ENCODE measurements around the gene FOXF1. TPM values are rescaled to one million over a fixed set of nuclear protein-coding genes. Genes with fewer than 3 reads are reported as not detected.

The FOXF1 gene
- total RNA-seq, 1 experiment from 2014 or later: 3.0 TPM

DNA sequence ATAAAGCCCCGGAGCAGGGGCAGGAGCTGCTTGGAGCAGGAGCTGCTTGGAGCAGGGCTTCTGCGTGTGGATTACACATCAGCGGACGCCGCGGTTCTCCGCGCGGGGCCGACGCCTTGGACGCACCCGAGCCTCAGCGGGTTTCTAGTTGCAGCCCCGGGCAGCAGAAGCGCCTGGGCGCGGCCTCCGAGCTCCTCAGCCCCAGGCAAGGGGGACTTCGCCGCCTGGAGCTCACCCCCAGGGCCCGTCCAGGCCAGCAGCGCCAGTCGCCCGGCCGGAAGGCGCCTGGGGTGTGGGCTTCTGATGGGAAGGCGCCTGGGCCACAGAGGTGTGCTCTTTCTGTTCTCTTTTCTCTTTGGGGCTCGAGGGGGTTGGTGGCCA is 6.3 kb downstream of the FOXF1 start:
- DNase-seq (ENCODE audit: low read depth): no peak

DNA sequence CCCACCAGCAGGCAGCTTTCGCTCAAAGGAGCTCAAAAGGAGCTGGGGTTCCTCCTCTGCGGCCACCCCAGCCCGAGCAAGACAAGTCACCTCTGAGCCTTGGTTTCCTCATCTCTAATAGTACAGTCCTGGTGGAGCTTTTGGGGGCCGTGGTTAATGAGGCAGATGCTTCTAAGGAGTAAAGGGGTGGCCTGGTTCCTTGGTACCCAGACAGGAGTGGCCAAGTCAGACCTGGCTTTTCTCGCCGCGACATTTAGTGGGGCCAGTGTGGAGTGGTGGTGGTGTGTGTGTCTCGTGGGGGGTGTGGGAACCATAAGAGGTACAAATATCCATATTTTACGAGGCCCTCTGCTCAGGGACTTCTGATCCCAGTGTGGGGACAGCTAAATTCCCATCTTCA is 6.7 kb downstream of the FOXF1 start:
- no peak for DNase-seq (ENCODE audit: low read depth)

DNA sequence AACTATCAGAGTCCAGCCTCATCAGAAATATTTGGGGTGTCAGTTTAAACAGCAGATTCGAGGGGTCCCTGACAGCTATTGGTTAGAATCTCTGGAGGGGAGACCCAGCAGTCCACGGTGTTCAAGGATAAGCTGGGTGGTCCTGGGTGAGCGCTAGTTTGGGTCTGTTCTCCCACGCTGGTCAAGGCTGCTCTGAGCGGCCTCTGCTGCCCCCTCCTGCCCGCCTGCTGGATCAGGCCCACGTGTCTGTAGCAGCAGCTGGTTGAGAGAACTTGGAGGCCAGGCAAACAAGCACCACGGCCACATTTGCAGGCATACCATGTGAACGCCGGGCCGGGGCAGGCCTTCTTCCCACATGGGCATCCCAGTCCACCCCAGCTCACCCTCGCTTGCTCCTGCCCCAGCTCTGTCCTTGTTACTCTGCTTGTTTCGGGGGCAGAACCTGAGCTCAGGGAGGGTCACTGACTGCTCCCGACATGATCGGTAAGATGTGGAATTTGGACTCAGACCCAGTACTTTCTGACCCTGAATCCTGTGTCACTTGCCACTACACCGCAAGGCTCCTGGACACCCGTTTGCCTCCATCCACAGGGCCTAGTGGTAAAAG is 7.4 kb downstream of the FOXF1 start:
- peak; percentile 68 for DNase-seq (ENCODE audit: low read depth)

DNA sequence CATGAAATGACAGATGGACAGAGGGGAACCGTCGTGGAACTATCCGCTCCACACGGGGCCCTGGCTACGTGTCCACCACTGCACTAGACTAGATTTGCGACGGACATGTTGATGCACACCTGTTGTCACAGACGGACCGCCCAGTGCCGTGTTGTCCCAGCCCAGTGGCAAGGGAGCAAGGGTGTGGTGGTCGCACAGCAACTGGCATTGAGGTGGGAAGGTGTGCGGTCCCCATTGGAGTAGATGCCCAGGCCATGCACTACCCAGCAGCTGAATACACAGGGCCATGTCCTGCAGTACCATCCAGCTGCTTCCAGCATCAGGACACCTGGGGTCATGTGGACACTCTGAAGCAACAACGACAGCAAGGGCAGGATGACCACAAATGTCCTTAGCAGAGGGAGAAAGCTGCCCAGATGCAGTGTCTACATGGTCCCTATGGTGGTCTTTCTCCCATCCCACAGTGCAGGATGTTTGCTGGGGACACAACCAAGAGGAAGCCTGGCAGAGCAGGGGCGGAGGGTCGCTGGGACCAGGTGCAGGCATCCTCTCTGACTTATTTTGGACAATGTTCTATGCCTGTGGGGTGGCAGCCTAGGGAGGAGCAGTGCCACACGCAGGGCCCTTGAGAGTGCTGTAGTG is 8.8 kb downstream of the FOXF1 start:
- no peak for DNase-seq (ENCODE audit: low read depth)

DNA sequence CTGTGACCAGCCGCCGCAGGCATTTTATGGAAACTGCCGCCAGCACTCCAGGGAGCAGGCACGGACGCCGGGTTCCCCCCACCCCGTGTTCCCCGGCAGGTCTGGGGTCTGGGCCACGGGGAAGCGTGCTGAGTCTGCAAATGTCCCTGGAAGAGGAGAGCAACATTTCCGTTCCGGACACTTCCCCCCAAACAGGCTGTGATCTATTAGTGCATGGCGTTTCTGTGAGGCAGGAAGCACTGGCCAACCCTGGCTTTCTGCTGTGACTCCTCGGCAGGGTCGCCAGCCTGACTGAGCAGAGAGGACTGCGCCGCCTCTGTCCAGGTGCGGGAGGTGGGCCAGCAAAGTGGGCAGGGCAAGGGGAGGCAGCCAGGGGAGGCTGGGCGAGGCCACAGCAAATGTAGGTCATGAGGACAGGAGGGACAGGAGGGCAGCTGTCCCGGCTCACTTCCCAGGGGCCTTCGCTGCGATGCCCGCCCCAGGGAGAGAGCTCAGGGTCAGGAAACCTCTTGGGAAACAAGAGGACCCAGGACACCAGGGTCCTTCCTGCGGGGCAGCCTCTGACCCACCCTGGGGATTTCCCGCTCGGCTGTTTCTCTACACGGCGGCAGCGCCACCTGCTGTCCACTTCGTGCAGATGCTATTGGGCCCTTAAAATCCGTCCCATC is 9.5 kb downstream of the FOXF1 start:
- peak; percentile 55 for DNase-seq (ENCODE audit: low read depth)

DNA sequence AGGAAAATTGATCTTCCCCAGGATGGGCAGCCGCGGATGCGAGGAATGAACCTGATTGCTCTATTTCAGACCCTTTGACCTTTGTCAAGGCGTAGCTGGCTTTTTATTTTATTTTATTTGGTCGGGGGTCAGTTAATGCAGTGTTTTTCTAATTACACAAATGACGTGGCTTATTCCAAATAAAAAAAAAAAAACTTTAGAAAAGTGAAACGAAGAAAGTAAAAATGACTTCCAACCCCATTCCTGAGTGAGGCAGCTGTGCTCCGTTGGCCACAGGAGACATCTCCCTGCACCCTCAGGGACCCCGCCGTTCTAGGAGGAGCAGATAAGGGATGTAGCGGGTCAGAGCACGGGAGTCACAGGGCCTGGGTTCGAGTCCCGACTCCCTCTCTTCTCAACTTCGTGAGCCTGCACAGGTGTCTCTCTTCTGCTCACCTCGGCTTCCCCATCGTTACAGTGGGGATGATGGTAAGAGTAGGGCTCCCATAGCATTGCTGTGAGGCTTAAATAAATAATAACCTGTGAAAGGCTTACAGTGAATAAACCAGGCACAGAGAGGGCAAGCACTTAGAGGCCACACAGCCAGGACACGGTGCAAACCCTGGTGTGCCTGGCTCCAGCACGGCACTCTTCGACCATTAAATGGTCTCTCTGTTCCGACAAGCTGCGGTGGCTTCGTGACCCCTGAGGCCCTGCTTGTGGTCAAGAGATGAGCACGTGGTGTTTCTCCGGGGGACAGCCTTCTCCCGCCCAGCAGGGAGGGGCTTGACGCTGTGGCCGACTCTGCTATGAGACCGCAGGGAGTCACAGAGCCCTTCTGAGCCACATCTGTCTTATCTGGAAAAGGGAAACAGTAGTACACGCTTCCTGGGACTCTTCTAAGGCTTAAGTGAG is 10.2 kb downstream of the FOXF1 start:
- peak; percentile 71 for DNase-seq (ENCODE audit: low read depth)

DNA sequence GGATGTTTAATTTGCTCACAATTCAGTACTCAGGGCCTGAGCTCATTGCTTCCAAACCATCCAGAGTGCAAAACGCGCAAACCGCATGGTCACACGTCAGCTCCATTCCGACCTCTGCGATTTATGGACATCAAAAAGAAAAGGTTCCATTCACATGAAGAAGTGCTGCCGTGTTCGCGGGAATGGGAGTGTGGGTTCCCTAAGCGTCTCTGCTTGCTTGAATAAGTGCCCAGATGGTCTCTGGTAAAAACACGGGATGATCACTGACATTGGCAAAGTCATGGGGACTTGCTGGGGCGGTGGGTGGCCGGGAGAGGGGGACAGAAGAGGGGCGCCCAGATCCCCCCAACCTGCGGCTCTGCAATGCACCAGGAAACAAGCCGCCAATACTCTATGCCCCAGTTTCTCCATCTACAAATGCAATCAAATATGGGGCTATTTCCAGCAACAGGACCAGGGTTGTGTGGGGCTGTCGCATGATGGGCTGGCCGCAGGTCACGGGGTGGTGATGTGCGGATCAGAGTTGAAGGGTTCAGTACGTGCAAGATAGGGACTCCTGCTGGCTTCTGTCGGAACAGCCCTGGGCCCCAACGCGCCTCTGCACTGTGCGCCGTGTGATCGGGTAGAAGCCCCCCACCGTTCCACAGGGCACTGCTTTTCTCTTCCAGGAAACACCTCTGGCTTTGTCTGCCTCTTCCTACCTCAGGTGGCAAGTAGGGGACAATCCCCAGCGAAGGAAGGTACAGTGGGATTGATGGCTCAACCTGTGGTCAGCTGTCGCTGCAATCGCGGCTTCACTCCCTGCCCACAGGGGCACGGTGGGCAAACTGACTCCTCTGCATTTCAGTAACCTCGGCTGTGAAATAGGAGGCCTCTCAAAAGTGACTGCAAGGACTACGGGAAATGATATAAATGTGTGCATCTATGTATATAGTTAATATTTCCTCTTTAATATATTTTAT is 11.2 kb downstream of the FOXF1 start:
- no peak for DNase-seq (ENCODE audit: low read depth)

DNA sequence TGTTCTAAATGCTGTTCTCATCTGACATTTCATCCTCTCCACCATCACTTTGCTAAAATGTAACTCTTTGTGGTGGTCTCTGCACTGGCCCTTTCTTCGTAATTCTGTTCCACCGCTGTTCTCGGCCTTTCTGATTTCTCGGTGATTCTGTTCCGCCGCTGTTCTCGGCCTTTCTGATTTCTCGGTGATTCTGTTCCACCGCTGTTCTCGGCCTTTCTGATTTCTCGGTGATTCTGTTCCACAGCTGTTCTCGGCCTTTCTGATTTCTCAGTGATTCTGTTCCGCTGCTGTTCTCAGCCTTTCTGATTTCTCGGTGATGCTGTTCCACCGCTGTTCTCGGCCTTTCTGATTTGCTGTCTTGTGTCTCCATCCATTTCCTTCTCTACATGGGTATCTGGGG is 12.3 kb downstream of the FOXF1 start:
- no peak for DNase-seq (ENCODE audit: low read depth)

DNA sequence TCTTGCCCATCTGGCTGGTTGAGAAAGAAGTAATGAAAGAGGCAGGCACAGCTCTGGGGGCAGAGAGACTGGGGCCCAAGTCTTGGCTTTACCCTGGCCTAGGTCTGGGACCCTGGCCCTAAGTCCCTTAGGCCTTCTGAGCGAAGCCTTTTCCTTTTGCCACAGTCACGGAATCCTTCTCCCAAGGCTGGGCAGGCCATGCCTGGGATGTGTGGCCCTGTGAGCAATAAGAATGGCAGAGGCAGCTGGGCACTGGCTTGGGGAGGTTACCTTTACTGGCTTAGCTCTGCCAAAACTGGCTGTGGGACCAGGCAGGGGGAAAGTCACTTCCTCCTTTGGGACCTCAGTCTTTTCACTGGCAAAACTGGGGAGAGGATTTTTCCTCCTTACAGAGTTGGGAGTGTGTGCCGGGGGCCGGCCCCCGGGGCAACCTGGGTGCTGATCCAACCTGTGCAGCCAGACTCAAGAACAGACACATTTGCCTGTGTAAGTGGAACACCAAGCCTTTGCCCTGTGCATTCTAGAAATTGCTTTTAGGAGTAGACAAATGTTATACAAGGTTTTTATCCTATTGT is 12.9 kb downstream of the FOXF1 start:
- DNase-seq (ENCODE audit: low read depth): no peak

DNA sequence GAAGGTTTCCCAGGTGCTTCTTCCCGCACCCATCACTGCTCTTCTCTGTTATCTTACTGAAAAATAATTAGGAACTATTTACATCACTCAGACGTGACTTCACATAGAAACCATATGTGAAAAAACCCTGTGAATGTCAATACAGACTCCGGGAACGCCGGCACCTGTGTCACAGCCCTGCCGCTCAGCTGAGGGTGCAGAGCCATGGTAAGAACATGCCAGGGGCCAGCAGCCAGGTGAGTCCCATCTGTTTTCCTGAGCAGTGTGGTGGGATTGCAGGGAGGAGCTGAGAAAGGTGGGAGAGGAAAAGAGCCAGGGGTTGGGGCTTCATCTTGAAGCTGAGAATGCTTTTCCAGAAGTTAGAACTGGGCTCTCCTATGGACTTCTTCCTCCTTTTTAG is 13.7 kb downstream of the FOXF1 start:
- no peak for DNase-seq (ENCODE audit: low read depth)

DNA sequence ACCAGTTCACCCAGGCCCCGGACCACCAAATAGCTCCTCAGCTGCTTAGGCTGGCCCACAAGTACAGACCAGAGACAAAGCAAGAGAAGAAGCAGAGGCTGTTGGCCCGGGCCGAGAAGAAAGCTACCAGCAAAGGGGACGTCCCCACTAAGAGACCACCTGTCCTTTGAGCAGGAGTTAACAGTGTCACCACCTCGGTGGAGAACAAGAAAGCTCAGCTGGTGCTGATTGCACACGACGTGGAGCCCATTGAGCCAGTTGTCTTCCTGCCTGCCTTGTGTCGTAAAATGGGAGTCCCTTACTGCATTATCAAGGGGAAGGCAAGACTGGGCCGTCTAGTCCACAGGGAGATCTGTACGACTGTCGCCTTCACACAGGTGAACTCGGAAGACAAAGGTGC is 15.4 kb downstream of the FOXF1 start:
- DNase-seq (ENCODE audit: low read depth): no peak

DNA sequence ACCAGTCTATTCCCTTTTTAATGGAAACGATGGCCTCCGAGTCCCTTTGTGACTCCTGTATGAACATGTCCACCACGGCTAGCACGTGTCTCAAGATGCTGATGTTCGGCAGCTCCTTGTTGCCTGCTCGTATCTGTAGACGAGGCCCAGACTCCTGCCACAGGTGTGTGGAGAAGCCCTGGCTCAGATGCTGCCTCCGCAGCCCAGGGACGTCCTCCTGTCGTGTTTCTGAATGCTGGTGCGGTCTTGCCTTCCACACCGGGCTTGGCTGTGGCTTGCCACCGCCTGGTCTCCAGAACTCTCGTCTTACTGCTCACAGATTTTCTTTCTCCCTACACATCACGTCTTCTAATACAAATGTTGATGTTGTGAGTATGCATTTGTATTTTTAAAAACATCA is 17.0 kb downstream of the FOXF1 start:
- DNase-seq (ENCODE audit: low read depth): no peak

DNA sequence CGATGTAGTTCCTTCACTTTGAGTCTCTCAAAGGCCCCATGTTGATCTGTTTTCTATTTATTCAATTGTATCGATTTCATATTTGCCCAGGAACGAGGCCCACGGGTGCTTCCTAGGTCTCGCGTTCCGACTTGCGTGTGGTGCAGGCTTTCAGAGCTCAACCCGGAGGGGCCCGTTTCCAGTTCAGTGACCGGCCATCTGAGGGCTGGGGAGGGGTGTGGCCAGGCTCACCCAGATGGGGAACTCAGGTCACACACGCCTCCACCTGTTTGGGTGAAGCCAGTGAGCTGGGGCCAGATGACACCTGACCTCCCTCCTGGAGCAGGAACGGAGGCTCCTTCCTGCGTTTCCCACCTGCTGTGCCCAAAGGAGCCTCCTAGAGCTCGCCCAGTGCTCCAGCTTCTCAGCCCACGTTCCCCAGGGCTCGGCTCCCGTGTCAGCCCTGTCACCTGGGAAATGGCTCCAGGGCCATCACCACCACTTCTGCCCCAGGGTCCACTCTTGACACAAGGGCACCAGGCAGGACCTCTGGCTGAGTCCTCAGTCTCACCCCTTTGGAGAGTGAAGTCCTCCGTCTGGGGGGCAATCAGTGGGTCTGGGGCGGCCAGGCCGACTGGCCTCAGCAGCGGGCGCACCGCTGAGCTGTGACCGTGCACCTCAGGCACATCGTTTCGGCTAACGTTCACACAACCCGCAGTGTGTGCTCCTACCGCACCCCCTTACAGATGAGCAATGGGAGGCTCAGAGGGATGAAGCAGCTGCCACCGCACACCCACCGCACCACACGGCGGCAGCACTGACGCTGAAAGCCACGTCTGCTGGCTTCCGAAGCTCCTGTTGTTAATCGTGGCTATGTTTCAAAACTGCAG is 18.0 kb downstream of the FOXF1 start:
- DNase-seq (ENCODE audit: low read depth): no peak

DNA sequence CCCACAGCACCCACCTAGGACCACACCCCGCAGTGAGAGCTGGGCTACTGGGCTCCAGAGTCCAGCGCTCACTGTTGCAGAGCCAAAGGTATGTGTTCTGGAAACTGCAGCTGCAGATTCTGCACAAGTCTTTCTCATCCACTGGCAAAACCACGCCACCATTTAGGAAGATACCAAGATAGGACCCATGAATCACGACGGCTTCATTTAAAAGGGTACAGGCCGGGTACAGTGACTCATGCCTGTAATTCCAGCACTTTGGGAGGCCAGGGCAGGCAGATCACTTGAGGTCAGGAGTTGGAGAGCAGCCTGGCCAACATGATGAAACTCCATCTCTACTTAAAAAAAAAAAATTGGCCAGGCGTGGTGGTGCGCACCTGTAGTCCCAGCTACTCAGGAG is 18.8 kb downstream of the FOXF1 start:
- DNase-seq (ENCODE audit: low read depth): peak; percentile 85

DNA sequence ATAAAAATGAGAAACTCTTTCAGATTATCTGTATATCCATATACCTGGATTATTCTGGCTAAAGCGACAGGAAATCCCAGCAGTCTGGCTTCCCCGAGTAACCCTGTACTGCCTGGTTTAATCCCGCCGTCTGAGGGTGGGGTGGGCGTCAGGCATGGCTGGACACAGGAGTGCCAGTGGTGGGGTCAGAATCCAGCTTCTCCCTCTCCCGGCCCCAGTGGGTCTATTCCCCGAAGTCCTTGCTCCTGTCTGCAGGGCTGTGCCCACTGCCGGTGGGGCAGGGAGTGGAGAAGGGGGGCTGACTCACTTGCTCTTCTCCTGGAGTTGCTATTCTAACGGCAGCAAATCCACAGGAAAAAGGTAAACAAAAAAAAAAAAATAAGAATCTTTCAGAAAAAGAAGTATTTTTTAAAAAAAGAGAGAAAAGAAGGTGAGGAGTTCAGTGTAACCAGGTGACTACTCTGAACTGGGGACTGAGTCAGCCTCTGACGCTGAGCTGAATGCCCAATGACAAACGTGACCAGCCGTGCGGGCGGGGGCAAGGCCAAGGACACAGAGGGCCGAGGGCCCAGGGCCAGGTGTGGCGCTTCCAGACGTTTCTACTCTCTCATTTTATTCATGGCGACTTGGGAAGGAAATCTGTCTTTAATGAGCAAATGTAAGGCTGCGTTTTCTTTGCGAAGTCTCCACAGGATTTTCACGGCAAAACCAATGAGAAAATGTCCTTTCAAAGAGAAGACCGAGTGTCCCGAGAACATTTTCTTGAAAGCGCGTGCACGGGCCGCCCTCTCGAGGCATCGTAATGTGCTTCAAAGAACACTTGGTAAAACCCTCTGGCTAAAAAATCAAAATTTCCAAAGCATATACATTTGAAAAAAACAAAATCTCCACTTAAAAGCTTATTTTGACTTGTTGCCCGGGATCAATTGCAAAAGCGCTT is 20.2 kb downstream of the FOXF1 start:
- DNase-seq (ENCODE audit: low read depth): no peak

DNA sequence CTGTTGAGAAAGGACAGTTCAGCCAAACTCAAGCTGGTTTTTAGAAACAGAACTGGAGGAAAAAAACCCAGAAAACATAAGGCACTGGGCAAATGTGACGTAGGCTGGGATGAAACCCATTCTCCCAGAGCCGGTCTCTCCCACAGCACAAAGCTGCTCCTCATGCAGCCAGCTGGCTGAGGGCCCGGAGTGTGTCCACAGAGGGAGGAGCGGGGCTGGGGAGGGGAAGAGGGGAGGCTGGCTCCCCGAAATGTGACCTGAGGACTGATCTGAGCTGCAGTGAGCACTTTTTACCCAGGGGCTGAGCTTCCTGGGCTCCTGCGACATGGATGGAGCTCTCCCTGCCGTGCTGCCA is 20.8 kb downstream of the FOXF1 start:
- DNase-seq (ENCODE audit: low read depth): no peak

DNA sequence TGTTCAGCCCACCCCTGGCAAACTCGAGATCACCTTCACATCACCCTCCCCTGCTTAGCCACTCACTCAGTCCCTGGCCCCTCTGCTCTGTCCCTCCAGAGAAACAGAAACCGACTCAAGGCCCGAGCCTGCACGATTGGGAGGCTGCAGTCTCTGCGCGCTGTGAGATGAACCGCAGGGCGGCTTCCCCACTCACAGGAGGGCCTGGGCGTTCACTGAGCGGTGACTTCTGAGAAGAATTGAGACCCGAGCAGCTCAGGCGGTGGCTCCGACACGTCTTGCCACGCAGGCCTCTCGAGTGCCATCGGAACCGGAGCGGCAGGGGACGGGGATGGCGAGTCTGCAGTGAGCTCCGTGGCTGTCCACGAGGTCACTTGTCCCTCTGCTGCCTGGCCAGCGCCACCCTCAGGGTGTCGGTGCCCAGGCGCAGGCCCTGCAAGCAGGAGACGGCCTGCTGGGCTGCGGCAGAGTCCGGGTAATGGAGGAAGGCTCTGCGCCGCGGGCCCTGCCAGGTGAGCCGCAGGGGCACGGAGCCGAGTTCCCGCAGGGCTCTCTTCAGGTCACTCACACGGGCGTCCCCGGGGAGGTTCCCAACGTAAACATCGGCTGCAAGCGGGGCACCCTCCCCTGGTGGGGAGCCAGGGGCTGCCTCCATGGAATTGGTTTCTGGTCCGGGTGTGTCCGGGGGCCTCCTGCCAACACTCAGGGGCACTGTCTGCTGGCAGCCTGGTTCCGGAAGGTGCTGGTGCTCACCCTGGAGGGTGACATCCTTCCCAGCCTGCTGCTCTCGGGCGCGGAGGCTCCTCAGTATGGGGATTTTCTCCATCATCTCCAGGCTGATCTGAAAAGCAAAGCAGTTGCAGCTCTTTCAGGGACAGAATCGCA is 21.6 kb downstream of the FOXF1 start:
- no peak for DNase-seq (ENCODE audit: low read depth)

DNA sequence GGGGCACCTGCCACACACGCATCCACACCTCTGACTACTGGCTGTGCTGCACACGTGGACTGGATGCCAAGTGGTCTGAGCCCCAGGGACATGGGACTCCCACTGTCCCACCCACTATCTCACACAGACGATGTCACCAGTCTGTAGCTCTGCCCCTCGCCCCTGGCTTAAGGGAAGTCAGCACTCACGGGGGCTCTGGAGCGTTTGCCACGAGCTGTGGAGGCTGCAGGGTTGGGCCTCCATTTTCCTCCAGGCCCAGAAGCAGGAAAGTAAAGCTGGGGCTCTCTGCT is 22.1 kb downstream of the FOXF1 start:
- no peak for DNase-seq (ENCODE audit: low read depth)

All from RPMI7951 (cell line).